HS-5 (cell line): ENCODE measurements around the gene NPEPPS.

Source experiments
- DNase-seq: peaks from one replicate; pipeline ENCODE4 v3.0.0-alpha.2; 2012; ENCODE audit warnings: low read depth

Gene NPEPPS

DNA sequence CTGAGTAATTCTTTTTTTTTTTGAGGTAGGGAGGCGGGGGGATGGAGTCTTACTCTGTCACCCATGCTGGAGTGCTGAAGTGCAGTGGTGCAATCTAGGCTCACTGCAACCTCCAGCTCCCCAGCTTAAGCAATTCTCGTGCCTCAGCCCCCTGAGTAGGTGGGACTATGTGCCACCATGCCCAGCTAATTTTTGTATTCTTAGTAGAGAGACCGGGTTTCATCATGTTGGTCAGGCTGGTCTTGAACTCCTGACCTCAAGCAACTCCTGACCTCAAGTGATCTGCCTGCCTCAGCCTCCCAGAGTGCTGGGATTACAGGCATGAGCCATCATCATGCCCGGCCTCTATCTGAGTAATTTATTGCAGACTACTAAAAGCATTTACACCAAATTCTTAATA is 138.2 kb downstream of the NPEPPS start:
- no peak for DNase-seq

DNA sequence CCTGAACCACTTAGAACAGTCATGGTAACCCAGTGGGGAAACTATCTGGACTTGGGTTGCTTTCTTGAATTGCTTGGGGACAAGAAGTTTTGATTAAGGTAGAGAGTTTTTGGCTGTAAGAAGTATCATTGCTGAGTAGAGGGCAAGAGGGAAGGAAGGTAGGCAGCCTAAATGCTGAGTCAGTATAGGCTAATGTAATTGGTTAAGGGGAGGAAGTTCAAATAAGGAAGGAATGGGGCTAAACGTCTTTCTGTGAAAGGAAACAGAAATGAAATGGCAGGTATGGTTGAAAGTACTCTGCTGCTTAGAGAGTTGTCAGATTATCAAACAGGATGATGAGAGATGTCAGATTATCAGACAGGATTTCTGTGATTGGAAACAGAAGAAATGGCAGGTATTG is 139.2 kb downstream of the NPEPPS start:
- no peak for DNase-seq
